ENCODE results near the gene CMTM5.

The CMTM5 gene

GRCh38 chr14:23379366-23380196 lies 2.7 kb downstream of the CMTM5 start:
- TF ChIP-seq CTCF (conservative IDR thresholded peaks at IDR 0.05; ENCODE audit: low read length), result peak; percentile 96
- no peak overlapping the region for H3K4me3 ChIP-seq (ENCODE audit: low read length)
- peak; percentile 9 for DNase-seq (ENCODE audit: low read depth)

- no peak overlapping the region for H3K4me3 ChIP-seq (ENCODE audit: low read length)
- no peak for TF ChIP-seq CTCF (conservative IDR thresholded peaks at IDR 0.05; ENCODE audit: low read length)
- DNase-seq (ENCODE audit: low read depth), result no peak
Measured at GRCh38 chr14:23380197-23380914, 3.5 kb downstream of the CMTM5 start.

GRCh38 chr14:23380976-23381375 lies 4.1 kb downstream of the CMTM5 start:
- no peak overlapping the region for H3K4me3 ChIP-seq (ENCODE audit: low read length)
- TF ChIP-seq CTCF (conservative IDR thresholded peaks at IDR 0.05; ENCODE audit: low read length), result no peak
- DNase-seq (ENCODE audit: low read depth), result no peak

GRCh38 chr14:23381871-23382270 lies 5.0 kb downstream of the CMTM5 start:
- no peak for DNase-seq (ENCODE audit: low read depth)
- H3K4me3 ChIP-seq (ENCODE audit: low read length), result no peak overlapping the region

GRCh38 chr14:23382276-23382675 lies 5.4 kb downstream of the CMTM5 start:
- no peak for TF ChIP-seq CTCF (conservative IDR thresholded peaks at IDR 0.05; ENCODE audit: low read length)
- DNase-seq (ENCODE audit: low read depth), result no peak
- no peak overlapping the region for H3K4me3 ChIP-seq (ENCODE audit: low read length)

More at GRCh38 chr14:23381871-23382270, 5.0 kb downstream of the CMTM5 start:
- no peak for TF ChIP-seq CTCF (conservative IDR thresholded peaks at IDR 0.05; ENCODE audit: low read length)

GRCh38 chr14:23382731-23383440 lies 6.0 kb downstream of the CMTM5 start:
- TF ChIP-seq CTCF (conservative IDR thresholded peaks at IDR 0.05; ENCODE audit: low read length), result no peak
- H3K4me3 ChIP-seq (ENCODE audit: low read length), result no peak overlapping the region

More at GRCh38 chr14:23382731-23383440, 6.0 kb downstream of the CMTM5 start:
- no peak for DNase-seq (ENCODE audit: low read depth)

Measured in AG10803 (cell line).